ENCODE measurements around the gene ESPNL. TPM values are rescaled to one million over a fixed set of nuclear protein-coding genes. Genes with fewer than 3 reads are reported as not detected.
A peak's percentile ranks its signal among the peaks of the same experiment; 100 is the strongest.

The ESPNL gene
- total and polyA plus RNA-seq, 9 of the 15 experiments (the other 6 are each of a cell fraction or from before 2014, with no cell fraction given) = 0.03 to 0.09 (median 0.05) TPM; not detected in 3

DNA sequence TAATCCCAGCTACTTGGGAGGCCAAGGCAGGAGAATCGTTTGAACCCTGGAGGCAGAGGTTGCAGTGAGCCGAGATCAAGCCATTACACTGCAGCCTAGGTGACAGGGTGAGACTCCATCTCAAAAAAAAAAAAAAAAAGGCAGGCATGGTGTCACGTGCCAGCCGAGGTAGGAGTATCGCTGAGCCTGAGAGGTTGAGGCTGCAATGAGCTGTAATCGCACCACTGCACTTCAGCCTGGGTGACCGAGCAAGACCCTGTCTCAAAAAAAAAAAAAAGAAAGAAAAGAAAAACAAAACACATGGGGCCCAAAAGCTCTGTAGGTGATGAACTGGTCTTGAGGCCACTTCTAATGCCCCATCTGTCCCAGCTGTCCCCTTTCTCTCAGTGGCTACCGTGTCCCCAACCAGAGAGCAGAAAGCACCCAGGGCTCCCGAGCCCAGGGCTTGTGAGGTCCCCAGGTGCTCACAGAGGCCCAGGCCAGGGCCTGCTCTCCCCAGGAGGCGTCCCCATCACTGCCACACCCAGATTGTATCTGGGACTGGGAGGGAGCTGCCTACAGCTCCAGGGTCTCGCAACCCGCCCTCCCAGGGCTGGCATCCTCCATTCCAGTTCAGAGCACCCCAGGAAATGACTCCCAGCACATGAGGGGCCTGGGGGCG is 46.9 kb downstream of the ESPNL start:
- Histone ChIP-seq H3K4me3 (no peak overlapping the region), H4K20me1 (replicated peaks; ENCODE audit: control insufficient read depth, insufficient read depth, low read length) (no peaks in the 10 kb centered on the region), H3K9me3 (replicated peaks; ENCODE audit: control insufficient read depth, insufficient read depth, low read depth, low read length) (no peaks in the 10 kb centered on the region), H2AFZ (ENCODE audit: low read depth, low read length) (no peak overlapping the region), H3K9ac (ENCODE audit: insufficient read depth in 1 of 2, low read depth in 2 of 2, low read length in 2 of 2) (peak overlapping the region in 1 of 2 experiments; percentile 79; a peak in 1 of 4 replicates), H3K4me1 (replicated peaks in 1 of 2; ENCODE audit: control insufficient read depth in 2 of 2, insufficient read depth in 2 of 2, low read length in 2 of 2) (peaks cover 0 to 54% of the 10 kb centered on the region in 2 experiments; a peak in 4 of 5 replicates), H3K9me1 (ENCODE audit: control insufficient read depth, insufficient read depth, low read length) (no peaks in the 10 kb centered on the region), H3K79me2 (ENCODE audit: control insufficient read depth, insufficient read depth, low read length) (no peaks in the 10 kb centered on the region), H3K4me2 (ENCODE audit: insufficient read depth, low read length) (no peak overlapping the region), H3K27ac (ENCODE audit: extremely low read depth, low read depth, low read length) (no peak overlapping the region), H3K36me3 (ENCODE audit: control insufficient read depth, insufficient read depth, low read length) (no peaks in the 10 kb centered on the region), H3K27me3 (ENCODE audit: control insufficient read depth in 2 of 2, insufficient read depth in 2 of 2, low read length in 2 of 2) (no peaks in the 10 kb centered on the region; a peak in 1 of 5 replicates)
- TF ChIP-seq CTBP1 (IDR thresholded peaks at IDR 0.05; ENCODE audit: borderline replicate concordance) (peak; percentile 66; the same call in 1 of the 2 replicates), RAD51 (IDR thresholded peaks at IDR 0.05; ENCODE audit: borderline replicate concordance, low read depth) (peak; percentile 33; the same call in 1 of the 2 replicates), ZNF232 (CRISPR knock-in tag; IDR thresholded peaks at IDR 0.05) (no peak), BHLHE40 (IDR thresholded peaks at IDR 0.05; ENCODE audit: low read length) (peak; percentile 50), KLF1 (tag; IDR thresholded peaks at IDR 0.05) (0 out of 2 replicates have a peak, but pooled peaks have one; percentile 19)
- peak; percentile 53 for ATAC-seq
- in situ Hi-C loops (cut with MboI) (no loop called here), intact Hi-C loops (cut with micrococcal nuclease) (no loop called here)
- CTCF ChIA-PET (ENCODE audit: low intra/inter-chr PET ratio) = no interaction called here
- POLR2A ChIA-PET = interaction anchor here (0.6 to 0.7 kb wide), 2 partner anchors 19 to 875 kb away, joined by 3 read pairs; no protein-coding TSS in a partner anchor
- DNase-seq (ENCODE audit: extremely low read depth in 1 of 4, low spot score in 3 of 4) = no peak
- no TSS peak for BruUV-seq (replicated peaks)
- WGBS (ENCODE audit: insufficient coverage, low coverage, missing lambda C conversion rate) = 11% methylated on average over 5 of the region's 13 CpGs
- no peak for FAIRE-seq

DNA sequence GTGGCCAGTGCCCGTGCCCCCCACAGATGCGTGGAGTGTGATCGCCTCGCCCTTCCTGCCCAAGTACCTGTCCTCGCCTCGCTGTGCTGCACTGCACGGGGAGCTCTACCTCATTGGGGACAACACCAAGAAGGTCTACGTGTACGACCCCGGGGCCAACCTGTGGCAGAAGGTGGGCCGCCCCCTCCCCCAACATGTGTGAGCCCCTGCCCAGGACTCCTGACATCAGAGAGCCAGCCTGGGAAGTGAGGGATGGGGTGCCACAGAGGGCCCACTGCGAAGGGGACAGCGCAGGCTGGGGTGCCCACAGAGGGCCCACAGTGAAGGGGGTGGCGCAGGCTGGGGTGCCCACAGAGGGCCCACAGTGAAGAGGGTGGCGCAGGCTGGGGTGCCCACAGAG is 48.8 kb downstream of the ESPNL start:
- no peak for ATAC-seq
- intact Hi-C loops (cut with micrococcal nuclease) = no loop called here
- H3K4me2 ChIP-seq (ENCODE audit: insufficient read depth, low read length) = no peak overlapping the region
- no peaks in the 10 kb centered on the region for H3K9me3 ChIP-seq (replicated peaks; ENCODE audit: control insufficient read depth, insufficient read depth, low read depth, low read length)
- ChIA-PET POLR2A (no interaction called here), CTCF (ENCODE audit: low intra/inter-chr PET ratio) (no interaction called here)
- H3K4me1 ChIP-seq (replicated peaks in 1 of 2; ENCODE audit: control insufficient read depth in 2 of 2, insufficient read depth in 2 of 2, low read length in 2 of 2) = peaks cover 0 to 45% of the 10 kb centered on the region in 2 experiments; a peak in 4 of 5 replicates
- H3K4me3 ChIP-seq = no peak overlapping the region
- no peaks in the 10 kb centered on the region for H3K36me3 ChIP-seq (ENCODE audit: control insufficient read depth, insufficient read depth, low read length)
- no peaks in the 10 kb centered on the region for H3K79me2 ChIP-seq (ENCODE audit: control insufficient read depth, insufficient read depth, low read length)
- no peak overlapping the region for H3K27ac ChIP-seq (ENCODE audit: extremely low read depth, low read depth, low read length)
- no peaks in the 10 kb centered on the region for H3K9me1 ChIP-seq (ENCODE audit: control insufficient read depth, insufficient read depth, low read length)
- no peaks in the 10 kb centered on the region for H4K20me1 ChIP-seq (replicated peaks; ENCODE audit: control insufficient read depth, insufficient read depth, low read length)
- no TSS peak for BruUV-seq (replicated peaks)
- H3K27me3 ChIP-seq (ENCODE audit: control insufficient read depth in 2 of 2, insufficient read depth in 2 of 2, low read length in 2 of 2) = no peaks in the 10 kb centered on the region
- H3K9ac ChIP-seq (ENCODE audit: insufficient read depth in 1 of 2, low read depth in 2 of 2, low read length in 2 of 2) = no peak overlapping the region
- DNase-seq (ENCODE audit: extremely low read depth in 1 of 4, low spot score in 3 of 4) = no peak
- H2AFZ ChIP-seq (ENCODE audit: low read depth, low read length) = no peak overlapping the region
- in situ Hi-C loops (cut with MboI) = no loop called here
- 84% methylated on average over 8 of the region's 15 CpGs for WGBS (ENCODE audit: insufficient coverage, low coverage, missing lambda C conversion rate)
- no peak for FAIRE-seq
- TF ChIP-seq RBBP5 (IDR thresholded peaks at IDR 0.05; ENCODE audit: borderline replicate concordance, insufficient read depth, low read length, poor library complexity, severe bottlenecking) (no peak), BCL6 (CRISPR knock-in tag; IDR thresholded peaks at IDR 0.05) (no peak), ZFPM2 (CRISPR knock-in tag; IDR thresholded peaks at IDR 0.05) (no peak), CTBP1 (IDR thresholded peaks at IDR 0.05; ENCODE audit: borderline replicate concordance) (no peak), ZNF507 (tag; conservative IDR thresholded peaks at IDR 0.05) (no peak), GTF2F1 (IDR thresholded peaks at IDR 0.05; ENCODE audit: low read depth, low read length) (no peak)
- TF ChIP-seq, protein P1, sequence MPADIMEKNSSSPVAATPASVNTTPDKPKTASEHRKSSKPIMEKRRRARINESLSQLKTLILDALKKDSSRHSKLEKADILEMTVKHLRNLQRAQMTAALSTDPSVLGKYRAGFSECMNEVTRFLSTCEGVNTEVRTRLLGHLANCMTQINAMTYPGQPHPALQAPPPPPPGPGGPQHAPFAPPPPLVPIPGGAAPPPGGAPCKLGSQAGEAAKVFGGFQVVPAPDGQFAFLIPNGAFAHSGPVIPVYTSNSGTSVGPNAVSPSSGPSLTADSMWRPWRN (IDR thresholded peaks at IDR 0.05; ENCODE audit: low read depth) = no peak
- TF ChIP-seq, protein P2, sequence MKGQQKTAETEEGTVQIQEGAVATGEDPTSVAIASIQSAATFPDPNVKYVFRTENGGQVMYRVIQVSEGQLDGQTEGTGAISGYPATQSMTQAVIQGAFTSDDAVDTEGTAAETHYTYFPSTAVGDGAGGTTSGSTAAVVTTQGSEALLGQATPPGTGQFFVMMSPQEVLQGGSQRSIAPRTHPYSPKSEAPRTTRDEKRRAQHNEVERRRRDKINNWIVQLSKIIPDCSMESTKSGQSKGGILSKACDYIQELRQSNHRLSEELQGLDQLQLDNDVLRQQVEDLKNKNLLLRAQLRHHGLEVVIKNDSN (CRISPR knock-in tag; IDR thresholded peaks at IDR 0.05) = no peak
- TF ChIP-seq, protein P3, sequence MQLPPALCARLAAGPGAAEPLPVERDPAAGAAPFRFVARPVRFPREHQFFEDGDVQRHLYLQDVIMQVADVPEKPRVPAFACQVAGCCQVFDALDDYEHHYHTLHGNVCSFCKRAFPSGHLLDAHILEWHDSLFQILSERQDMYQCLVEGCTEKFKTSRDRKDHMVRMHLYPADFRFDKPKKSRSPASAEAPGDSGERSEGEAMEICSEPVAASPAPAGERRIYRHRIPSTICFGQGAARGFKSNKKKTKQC (CRISPR knock-in tag; IDR thresholded peaks at IDR 0.05) = no peak
